K562 (cell line): ENCODE data around the gene PTK7. TPM values are rescaled to one million over a fixed set of nuclear protein-coding genes. Genes with fewer than 3 reads are reported as not detected.

Experiments
- CHCHD3 ChIP-seq: fragments of 250-450 bp; sonication (Bioruptor Pico); IDR thresholded peaks from 2 replicates; pipeline ENCODE4 v2.1.2; 2022; ENCODE audit warnings: mild to moderate bottlenecking
- CLOCK ChIP-seq: fragments of 250-450 bp; sonication (Bioruptor Pico); IDR thresholded peaks from 2 replicates; pipeline ENCODE4 v1.4.0; 2020; ENCODE audit warnings: mild to moderate bottlenecking, moderate library complexity, borderline replicate concordance
- CUX1 ChIP-seq: fragments of 200-800 bp; sonication (Bioruptor generic); IDR thresholded peaks from 2 replicates; pipeline ENCODE4 v1.6.1; 2016; ENCODE audit warnings: missing genetic modification characterization, missing compliant biosample characterization
- EGR1 ChIP-seq: fragments of 450-650 bp; conservative IDR thresholded peaks from 2 replicates; pipeline ENCODE4 v1.6.1; 2017; ENCODE audit warnings: mild to moderate bottlenecking
- MIER1 ChIP-seq: fragments of 450-650 bp; IDR thresholded peaks from 2 replicates; pipeline ENCODE4 v1.6.1; 2016; ENCODE audit warnings: antibody characterized with exemption, mild to moderate bottlenecking, low read depth
- MLLT1 ChIP-seq, 2 experiments: fragments of 450-650 bp; IDR thresholded peaks; 2 replicates each; pipeline ENCODE4 v1.6.1; 2016
- MYNN ChIP-seq, 2 experiments: sonication (generic); formaldehyde crosslinking in 1 of 2; IDR thresholded peaks; 2 replicates each; pipeline versions ENCODE4 v1.5.0 to v1.6.1; 2016 to 2020; ENCODE audit warnings: antibody characterized with exemption in 1 of 2, missing genetic modification reagents in 1 of 2
- NBN ChIP-seq: fragments of 450-650 bp; IDR thresholded peaks from 2 replicates; pipeline ENCODE4 v1.6.1; 2016; ENCODE audit warnings: low read depth, mild to moderate bottlenecking
- NEUROD1 ChIP-seq: fragments of 150-350 bp; IDR thresholded peaks from 2 replicates; pipeline ENCODE4 v1.6.1; 2014; ENCODE audit warnings: borderline replicate concordance, low read length, low read depth; ENCODE audit not compliant: partially characterized antibody
- NFE2 ChIP-seq: IDR thresholded peaks from 2 replicates; pipeline ENCODE4 v1.6.1; 2014; ENCODE audit warnings: antibody characterized with exemption, low read depth
- SIN3A ChIP-seq, 2 experiments: fragments of 150-350 bp in 1 of 2; IDR thresholded peaks; 2 replicates each; pipeline ENCODE4 v1.6.1; 2011 to 2016; ENCODE audit warnings: borderline replicate concordance in 2 of 2, low read depth in 2 of 2, low read length in 2 of 2, mild to moderate bottlenecking in 2 of 2, moderate library complexity in 2 of 2; ENCODE audit not compliant: control insufficient read depth in 1 of 2
- SMARCA4 ChIP-seq: fragments of 450-650 bp; IDR thresholded peaks from 2 replicates; pipeline ENCODE4 v1.6.1; 2016
- TAL1 ChIP-seq: fragments of 450-650 bp; IDR thresholded peaks from 2 replicates; pipeline ENCODE4 v1.6.1; 2016; ENCODE audit warnings: mild to moderate bottlenecking
- TCFL5 ChIP-seq: fragments of 250-450 bp; sonication (Bioruptor Pico); conservative IDR thresholded peaks from 2 replicates; pipeline ENCODE4 v1.6.1; 2021; ENCODE audit warnings: mild to moderate bottlenecking, moderate library complexity, matching md5 sums
- TEAD1 ChIP-seq, 2 experiments: fragments of 450-650 bp in 1 of 2; sonication (generic) in 1 of 2; formaldehyde crosslinking; IDR thresholded peaks; 2 replicates each; pipeline versions ENCODE4 v1.4.0 to v1.8.0; 2020 to 2022; ENCODE audit warnings: mild to moderate bottlenecking in 2 of 2, missing genetic modification reagents in 1 of 2
- THRAP3 ChIP-seq: fragments of 450-650 bp; IDR thresholded peaks from 2 replicates; pipeline ENCODE4 v1.6.1; 2016; ENCODE audit warnings: mild to moderate bottlenecking, inconsistent platforms, borderline replicate concordance
- TOE1 ChIP-seq, 2 experiments: fragments of 450-650 bp in 1 of 2; sonication (generic) in 1 of 2; formaldehyde crosslinking in 1 of 2; IDR thresholded peaks; 2 replicates each; pipeline versions ENCODE4 v1.7.1 to v1.8.0; 2016 to 2022; ENCODE audit warnings: borderline replicate concordance in 2 of 2, mild to moderate bottlenecking in 2 of 2, antibody characterized with exemption in 1 of 2, inconsistent platforms in 1 of 2, low read depth in 1 of 2, missing genetic modification reagents in 1 of 2, moderate library complexity in 1 of 2
- polyA plus RNA-seq, 8 experiments: library from polyadenylated mRNA; depleted of rRNA in 4 of 8; stranded (reverse) in 5 of 8; unstranded in 3 of 8; fragments of >200 nt; fragmentation: Nextera tagmentation in 2 of 8; fragmentation: Illumina TruSeq in 1 of 8; extraction: Ambion mirVana in 2 of 8; extraction: Trizol in 1 of 8; gene quantifications; 2 replicates each; pipeline versions ENCODE4 v1.2.1 to v1.2.3, GENCODE V29; 2011 to 2014; ENCODE audit warnings: inconsistent platforms in 1 of 8, missing spikeins in 1 of 8
- total RNA-seq, 7 experiments: library from RNA; depleted of rRNA in 6 of 7; stranded (reverse); fragments of >200 nt in 6 of 7; fragmentation: Illumina TruSeq in 2 of 7; extraction: Trizol in 2 of 7; gene quantifications; 2 replicates each; pipeline versions ENCODE4 v1.2.1 to v1.2.3, GENCODE V29; 2011 to 2021; ENCODE audit warnings: low replicate concordance in 1 of 7

Gene PTK7
- total and polyA plus RNA-seq, 9 of the 15 experiments (the other 6 are each of a cell fraction or from before 2014, with no cell fraction given): 0.20 to 6.8 (median 4.2) TPM

GRCh38 chr6:43052842-43053544 is 23.1 kb upstream of the PTK7 start (continued):
- TF ChIP-seq CHCHD3 (CRISPR knock-in tag): no peak
- TF ChIP-seq MIER1: 0 out of 2 replicates have a peak, but pooled peaks have one; percentile 45
- 0 out of 4 replicates have a peak, but pooled peaks of 1 of the 2 experiments have one; percentile 36 for TF ChIP-seq MLLT1 (IDR thresholded peaks at IDR 0.05)
- peak; percentile 26 for TF ChIP-seq NEUROD1
- 0 out of 2 replicates have a peak, but pooled peaks have one; percentile 44 for TF ChIP-seq THRAP3
- TF ChIP-seq TCFL5 (CRISPR knock-in tag): no peak
- no peak; a peak in 1 of 4 replicates for TF ChIP-seq SIN3A (IDR thresholded peaks at IDR 0.05; ENCODE audit: borderline replicate concordance in 2 of 2, control insufficient read depth in 1 of 2, low read depth in 2 of 2, low read length in 2 of 2)
- peak; percentile 55; the same call in 1 of the 2 replicates for TF ChIP-seq NBN
- 0 out of 4 replicates have a peak, but pooled peaks of 1 of the 2 experiments have one; percentile 31 for TF ChIP-seq TEAD1 (CRISPR knock-in tag; IDR thresholded peaks at IDR 0.05)
- TF ChIP-seq CLOCK (CRISPR knock-in tag): no peak
- TF ChIP-seq TOE1 (IDR thresholded peaks at IDR 0.05; ENCODE audit: borderline replicate concordance): 0 out of 2 replicates have a peak, but pooled peaks have one; percentile 2
- TF ChIP-seq TOE1 (CRISPR knock-in tag; IDR thresholded peaks at IDR 0.05; ENCODE audit: borderline replicate concordance, low read depth): no peak
- no peak for TF ChIP-seq NFE2
- TF ChIP-seq MYNN (IDR thresholded peaks at IDR 0.05): peak; percentile 99
- TF ChIP-seq MYNN (CRISPR knock-in tag; IDR thresholded peaks at IDR 0.05): peak; percentile 84; the same call in 1 of the 2 replicates
- TF ChIP-seq TAL1: peak; percentile 3; the same call in 1 of the 2 replicates
- TF ChIP-seq EGR1: peak; percentile 72
- peak; percentile 56 for TF ChIP-seq SMARCA4
- no peak for TF ChIP-seq CUX1 (CRISPR knock-in tag)
